ENCODE data around the gene MED29. TPM values are rescaled to one million over a fixed set of nuclear protein-coding genes. Genes with fewer than 3 reads are reported as not detected.

MED29 gene
- total and polyA plus RNA-seq, 2 of the 4 experiments (the other 2 are of a cell fraction) = 17.6 to 28.8 TPM

DNA sequence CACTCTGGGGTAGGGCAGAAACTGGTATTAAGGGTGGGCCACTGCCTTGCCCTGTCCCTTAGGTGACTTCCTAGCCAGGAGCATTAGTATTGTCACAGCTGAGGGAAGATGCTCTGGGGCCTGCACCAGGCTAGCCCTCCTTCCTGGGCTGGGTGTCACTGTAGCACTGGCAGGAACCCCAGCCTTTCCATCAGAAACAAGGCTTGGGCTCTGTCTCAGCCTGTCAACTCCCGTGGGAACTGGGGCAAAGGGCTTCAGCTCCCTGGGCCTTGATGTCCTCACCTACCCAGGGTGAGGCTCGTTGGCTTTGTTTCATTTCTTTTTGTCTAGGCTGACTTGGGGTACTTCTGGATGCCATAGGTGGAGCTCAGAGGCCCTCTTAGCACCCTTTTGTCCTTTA, 18.2 kb upstream of the MED29 start:
- no peak for TF ChIP-seq CEBPB (IDR thresholded peaks at IDR 0.05; ENCODE audit: low read depth, low read length)
- peaks cover 9% of the 10 kb centered on the region for H4K20me1 ChIP-seq (ENCODE audit: insufficient read depth, low read length)
- H3K27ac ChIP-seq (ENCODE audit: insufficient read depth, low read length) = peak overlapping the region; percentile 90
- H3K4me2 ChIP-seq (ENCODE audit: low read depth, low read length) = peak overlapping the region; percentile 29; the same call in 1 of the 2 replicates
- peak overlapping the region; percentile 86; the same call in 1 of the 2 replicates for H3K56ac ChIP-seq (ENCODE audit: extremely low read depth, insufficient read depth, low read length)
- H4K5ac ChIP-seq (ENCODE audit: low read depth, low read length) = peak overlapping the region; percentile 76
- peak overlapping the region; percentile 71 for H3K18ac ChIP-seq (ENCODE audit: low read depth, low read length)
- H3K36me3 ChIP-seq (ENCODE audit: control insufficient read depth, insufficient read depth, low read length) = peaks cover 65% of the 10 kb centered on the region
- CTCF ChIA-PET = interaction anchor here (1.0 kb wide), 1 partner anchor 41 kb away, joined by 3 read pairs; no protein-coding TSS in a partner anchor
- DNase-seq = peak; percentile 28
- peak overlapping the region; percentile 74 for H2BK20ac ChIP-seq (ENCODE audit: low read depth, low read length)
- H3K9ac ChIP-seq (ENCODE audit: low read depth, low read length) = peak overlapping the region; percentile 54
- peak overlapping the region; percentile 96 for H3K14ac ChIP-seq (replicated peaks; ENCODE audit: low read depth, low read length)
- peaks cover 18% of the 10 kb centered on the region for H3K9me1 ChIP-seq (ENCODE audit: insufficient read depth, low read length)
- H3K4me1 ChIP-seq (ENCODE audit: control insufficient read depth, insufficient read depth, low read length) = peaks cover 14% of the 10 kb centered on the region
- H2BK15ac ChIP-seq (ENCODE audit: low read depth, low read length) = peak overlapping the region; percentile 64; the same call in 1 of the 3 replicates
- no peaks in the 10 kb centered on the region for H3K9me3 ChIP-seq (ENCODE audit: control insufficient read depth, insufficient read depth, low read length)
- H3K4ac ChIP-seq (ENCODE audit: low read depth, low read length) = peak overlapping the region; percentile 97
- H4K91ac ChIP-seq (ENCODE audit: insufficient read depth, low read depth, low read length) = peak overlapping the region; percentile 94
- peak overlapping the region; percentile 7 to 93; a peak in 3 of 4 replicates for H4K8ac ChIP-seq (ENCODE audit: low read depth in 2 of 2, low read length in 2 of 2)
- H3K23ac ChIP-seq (ENCODE audit: low read depth, low read length) = peak overlapping the region; percentile 96
- H2BK120ac ChIP-seq (ENCODE audit: low read depth, low read length) = peak overlapping the region; percentile 93
- intact Hi-C loops (cut with micrococcal nuclease) (no loop called here), dilution Hi-C loops (cut with HindIII; ENCODE audit: low sequenced_read_pairs, unreplicated experiment) (no loop called here), in situ Hi-C loops (cut with MboI; ENCODE audit: low sequenced_read_pairs) (no loop called here)
- peak overlapping the region; percentile 92 for H2BK5ac ChIP-seq (ENCODE audit: low read depth, low read length, poor library complexity, severe bottlenecking)
- peaks cover 26 to 55% of the 10 kb centered on the region in 2 experiments for H3K79me1 ChIP-seq (ENCODE audit: low read depth in 1 of 2, low read length in 2 of 2)
- H2AFZ ChIP-seq (replicated peaks; ENCODE audit: low read length, poor library complexity) = peak overlapping the region; percentile 82
- peak overlapping the region; percentile 96 for H2AK5ac ChIP-seq (ENCODE audit: low read depth, low read length)
- ATAC-seq (ENCODE audit: low read depth) = no peak; the same call in 1 of the 2 replicates
- POLR2A ChIA-PET (ENCODE audit: unreplicated experiment) = no interaction called here
- peak overlapping the region; percentile 99 for H2AK9ac ChIP-seq (replicated peaks; ENCODE audit: low read depth, low read length, poor library complexity)
- 17% methylated on average over 1 of the region's 2 CpGs; no CpG with 5 or more reads in 1 of the 2 experiments for WGBS, 2 experiments (ENCODE audit: extremely low coverage in 2 of 2, insufficient read length in 1 of 2)
- BruUV-seq (replicated peaks) = no TSS peak
- H3K4me3 ChIP-seq (ENCODE audit: insufficient read depth, low read depth, low read length) = no peak overlapping the region
- H3K27me3 ChIP-seq (ENCODE audit: control insufficient read depth, insufficient read depth, low read length) = no peaks in the 10 kb centered on the region
